Measurements from ENCODE around the gene C2CD2L. TPM values are rescaled to one million over a fixed set of nuclear protein-coding genes. Genes with fewer than 3 reads are reported as not detected.

The C2CD2L gene
- total and polyA plus RNA-seq, 2 donors (not counting 3 experiments of a cell fraction or from before 2014, with no cell fraction given) = 9.1 to 10.4 TPM

DNA sequence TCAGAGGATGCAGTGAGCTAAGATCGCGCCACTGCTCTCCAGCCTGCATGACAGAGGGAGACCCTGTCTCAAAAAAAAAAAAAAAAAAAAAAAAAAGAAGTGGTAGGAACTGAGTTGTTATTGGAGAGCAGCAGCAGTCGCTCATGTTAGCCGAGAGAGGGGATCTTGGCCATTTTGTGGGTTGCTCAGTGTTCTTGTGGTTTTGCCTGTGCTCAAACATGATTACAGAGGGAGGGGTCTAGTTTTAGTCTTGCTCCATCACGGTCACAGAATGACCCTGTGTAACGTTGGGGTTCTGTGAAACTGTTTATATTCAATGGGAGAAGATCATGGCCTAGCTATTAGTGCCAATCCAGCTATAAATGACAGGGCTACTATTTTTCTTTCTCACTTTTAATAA, 7.4 kb upstream of the C2CD2L start:
- Histone ChIP-seq H3K9me1 (replicated peaks; ENCODE audit: control insufficient read depth, extremely low read depth, insufficient read depth, low read length) (no peaks in the 10 kb centered on the region), H3K4me3 (replicated peaks in 1 of 3; ENCODE audit: insufficient read depth in 1 of 3, low read depth in 1 of 3, low read length in 3 of 3) (no peak overlapping the region), H3K9me3 (replicated peaks; ENCODE audit: control insufficient read depth, insufficient read depth, low read length) (no peaks in the 10 kb centered on the region), H3K27me3 (ENCODE audit: control insufficient read depth in 2 of 2, insufficient read depth in 2 of 2, low read length in 2 of 2) (no peaks in the 10 kb centered on the region), H2AFZ (ENCODE audit: low read depth, low read length) (no peak overlapping the region), H3K36me3 (ENCODE audit: control insufficient read depth in 2 of 2, extremely low read depth in 1 of 2, insufficient read depth in 2 of 2, low read length in 2 of 2) (peaks cover 7 to 19% of the 10 kb centered on the region in 2 experiments), H3K27ac (ENCODE audit: insufficient read depth, low read depth, low read length) (no peak overlapping the region), H3K9ac (replicated peaks; ENCODE audit: extremely low read depth, insufficient read depth, low read length) (no peak overlapping the region), H4K20me1 (replicated peaks; ENCODE audit: control insufficient read depth, extremely low read depth, insufficient read depth, low read length) (no peaks in the 10 kb centered on the region), H3K79me2 (ENCODE audit: control insufficient read depth, insufficient read depth, low read length) (peaks cover 20% of the 10 kb centered on the region), H3K4me2 (ENCODE audit: insufficient read depth, low read length) (no peak overlapping the region), H3K4me1 (ENCODE audit: control insufficient read depth, extremely low read depth, insufficient read depth, low read length) (peaks cover 23% of the 10 kb centered on the region)
- dilution Hi-C loops (cut with MboI; ENCODE audit: extremely low pct_ligation_motif_present, low sequenced_read_pairs) = no loop called here
- ChIA-PET CTCF (interaction anchor here (0.6 to 1.8 kb wide), 4 partner anchors 15 to 239 kb away, joined by 3 to 7 read pairs (median 4); partner anchors contain the start of gene VPS11), POLR2A (interaction anchor here (0.7 kb wide), 1 partner anchor 38 kb away, joined by 4 read pairs; no protein-coding TSS in a partner anchor)
- TF ChIP-seq, protein P1, sequence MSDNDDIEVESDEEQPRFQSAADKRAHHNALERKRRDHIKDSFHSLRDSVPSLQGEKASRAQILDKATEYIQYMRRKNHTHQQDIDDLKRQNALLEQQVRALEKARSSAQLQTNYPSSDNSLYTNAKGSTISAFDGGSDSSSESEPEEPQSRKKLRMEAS (IDR thresholded peaks at IDR 0.05; ENCODE audit: insufficient read depth, insufficient read length) = no peak
- TF ChIP-seq FOS (IDR thresholded peaks at IDR 0.05; ENCODE audit: borderline replicate concordance, insufficient read depth, low read length) (no peak), EZH2 (IDR thresholded peaks at IDR 0.05; ENCODE audit: borderline replicate concordance, low read depth, low read length, severe bottlenecking) (no peak), POLR2A (IDR thresholded peaks at IDR 0.05; ENCODE audit: low read depth, low read length) (no peak), JUN (IDR thresholded peaks at IDR 0.05; ENCODE audit: borderline replicate concordance, insufficient read depth, insufficient read length, low read depth) (no peak), POLR2AphosphoS5 (IDR thresholded peaks at IDR 0.05; ENCODE audit: insufficient read depth, low read depth, low read length) (no peak)
- BruUV-seq (replicated peaks) = no TSS peak
- DNase-seq (ENCODE audit: low read depth, low spot score) = no peak
- FAIRE-seq = no peak
- intact Hi-C loops (cut with micrococcal nuclease) = loop anchor here (2.0 kb wide), 1 partner anchor 45 kb away; no protein-coding TSS in a partner anchor

DNA sequence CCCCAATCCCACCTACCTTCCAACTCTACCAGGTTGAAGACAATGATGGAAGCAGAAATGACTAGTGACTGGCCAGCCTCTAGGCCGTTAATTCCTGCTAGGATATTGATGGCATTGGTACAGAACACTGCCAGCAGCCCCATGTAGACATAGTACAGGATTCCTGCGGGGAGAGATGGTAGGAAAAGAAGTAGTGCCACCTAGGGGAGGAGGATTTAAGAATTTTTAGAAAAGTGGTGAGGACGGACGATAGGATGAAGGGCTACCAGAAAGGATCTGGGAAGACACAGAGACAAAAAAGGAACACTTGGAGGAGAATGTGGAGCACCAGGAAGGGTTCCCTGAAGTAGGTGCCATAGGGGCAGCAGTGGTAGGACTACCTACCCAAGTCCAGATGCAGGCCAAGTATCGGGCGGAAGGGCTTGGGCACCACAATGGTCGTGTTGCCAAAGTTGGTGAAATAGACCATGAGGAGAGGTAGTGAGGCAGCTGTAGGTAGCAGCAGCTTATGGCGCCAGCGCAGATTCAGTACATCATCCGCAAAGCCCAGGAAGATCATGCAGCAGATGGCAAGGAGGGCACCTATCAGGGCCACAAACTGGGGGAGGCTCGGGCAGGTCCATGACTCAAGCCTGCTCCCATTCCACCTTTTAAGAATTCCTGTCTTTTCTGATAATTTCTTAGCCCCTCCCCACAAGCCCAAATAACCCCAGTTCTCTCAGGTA, 6.7 kb upstream of the C2CD2L start:
- CTCF ChIA-PET = no interaction called here
- intact Hi-C loops (cut with micrococcal nuclease) (loop anchor here (2.0 kb wide), 1 partner anchor 44 kb away; no protein-coding TSS in a partner anchor), dilution Hi-C loops (cut with MboI; ENCODE audit: extremely low pct_ligation_motif_present, low sequenced_read_pairs) (no loop called here)
- no peak for TF ChIP-seq EZH2 (IDR thresholded peaks at IDR 0.05; ENCODE audit: borderline replicate concordance, low read depth, low read length, severe bottlenecking)
- TF ChIP-seq, protein P2, sequence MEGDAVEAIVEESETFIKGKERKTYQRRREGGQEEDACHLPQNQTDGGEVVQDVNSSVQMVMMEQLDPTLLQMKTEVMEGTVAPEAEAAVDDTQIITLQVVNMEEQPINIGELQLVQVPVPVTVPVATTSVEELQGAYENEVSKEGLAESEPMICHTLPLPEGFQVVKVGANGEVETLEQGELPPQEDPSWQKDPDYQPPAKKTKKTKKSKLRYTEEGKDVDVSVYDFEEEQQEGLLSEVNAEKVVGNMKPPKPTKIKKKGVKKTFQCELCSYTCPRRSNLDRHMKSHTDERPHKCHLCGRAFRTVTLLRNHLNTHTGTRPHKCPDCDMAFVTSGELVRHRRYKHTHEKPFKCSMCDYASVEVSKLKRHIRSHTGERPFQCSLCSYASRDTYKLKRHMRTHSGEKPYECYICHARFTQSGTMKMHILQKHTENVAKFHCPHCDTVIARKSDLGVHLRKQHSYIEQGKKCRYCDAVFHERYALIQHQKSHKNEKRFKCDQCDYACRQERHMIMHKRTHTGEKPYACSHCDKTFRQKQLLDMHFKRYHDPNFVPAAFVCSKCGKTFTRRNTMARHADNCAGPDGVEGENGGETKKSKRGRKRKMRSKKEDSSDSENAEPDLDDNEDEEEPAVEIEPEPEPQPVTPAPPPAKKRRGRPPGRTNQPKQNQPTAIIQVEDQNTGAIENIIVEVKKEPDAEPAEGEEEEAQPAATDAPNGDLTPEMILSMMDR (IDR thresholded peaks at IDR 0.05; ENCODE audit: extremely low read depth in 1 of 2, insufficient read depth in 1 of 2, low read depth in 1 of 2, low read length in 2 of 2) = peak in 1 of 2 donors; percentile 48
- no TSS peak for BruUV-seq (replicated peaks)
- POLR2A ChIA-PET = no interaction called here
- DNase-seq (ENCODE audit: low read depth, low spot score) (peak; percentile 50), FAIRE-seq (peak; percentile 64)
- peak overlapping the region; percentile 81 to 97 (median 86) for H3K4me3 ChIP-seq (replicated peaks in 1 of 3; ENCODE audit: insufficient read depth in 1 of 3, low read depth in 1 of 3, low read length in 3 of 3)
- no peaks in the 10 kb centered on the region for H3K9me3 ChIP-seq (replicated peaks; ENCODE audit: control insufficient read depth, insufficient read depth, low read length)
- no peak overlapping the region for H3K27ac ChIP-seq (ENCODE audit: insufficient read depth, low read depth, low read length)
- H3K4me1 ChIP-seq (ENCODE audit: control insufficient read depth, extremely low read depth, insufficient read depth, low read length) = peaks cover 23% of the 10 kb centered on the region
- H2AFZ ChIP-seq (ENCODE audit: low read depth, low read length) = no peak overlapping the region
- H3K79me2 ChIP-seq (ENCODE audit: control insufficient read depth, insufficient read depth, low read length) = peaks cover 15% of the 10 kb centered on the region
- H3K9me1 ChIP-seq (replicated peaks; ENCODE audit: control insufficient read depth, extremely low read depth, insufficient read depth, low read length) = no peaks in the 10 kb centered on the region
- H3K9ac ChIP-seq (replicated peaks; ENCODE audit: extremely low read depth, insufficient read depth, low read length) = peak overlapping the region; percentile 89
- peaks cover 7 to 19% of the 10 kb centered on the region in 2 experiments for H3K36me3 ChIP-seq (ENCODE audit: control insufficient read depth in 2 of 2, extremely low read depth in 1 of 2, insufficient read depth in 2 of 2, low read length in 2 of 2)
- peak overlapping the region; percentile 91 for H3K4me2 ChIP-seq (ENCODE audit: insufficient read depth, low read length)
- H4K20me1 ChIP-seq (replicated peaks; ENCODE audit: control insufficient read depth, extremely low read depth, insufficient read depth, low read length) = no peaks in the 10 kb centered on the region
- H3K27me3 ChIP-seq (ENCODE audit: control insufficient read depth in 2 of 2, insufficient read depth in 2 of 2, low read length in 2 of 2) = no peaks in the 10 kb centered on the region
